ENCODE data around the gene DNAH1. TPM values are rescaled to one million over a fixed set of nuclear protein-coding genes. Genes with fewer than 3 reads are reported as not detected.
A peak's percentile ranks its signal among the peaks of the same experiment; 100 is the strongest.

Gene DNAH1
- total and polyA plus RNA-seq, 2 experiments from 2014 or later = 0.81 to 4.0 TPM

GRCh38 chr3:52434491-52435115, 118.5 kb downstream of the DNAH1 start:
- no peak overlapping the region for H3K9ac ChIP-seq
- no peaks in the 10 kb centered on the region for H3F3A ChIP-seq (ENCODE audit: insufficient read depth)
- no peak overlapping the region for H2AFZ ChIP-seq
- no peaks in the 10 kb centered on the region for H3K9me3 ChIP-seq (ENCODE audit: low read depth)
- H3K4me1 ChIP-seq (ENCODE audit: insufficient read depth) = peaks cover 8% of the 10 kb centered on the region; the same call in 1 of the 2 replicates
- no peaks in the 10 kb centered on the region for H3K79me2 ChIP-seq (ENCODE audit: insufficient read depth)
- H4K20me1 ChIP-seq (ENCODE audit: insufficient read depth) = no peaks in the 10 kb centered on the region
- 73 to 81% methylated on average over 9 of the region's 9 CpGs for WGBS, 2 experiments (ENCODE audit: low coverage in 1 of 2, low lambda C conversion rate in 2 of 2, missing lambda C conversion rate in 2 of 2)
- no peak overlapping the region for H3K27ac ChIP-seq
- no peak overlapping the region for H3K4me2 ChIP-seq (ENCODE audit: unreplicated experiment)
- H3K9me2 ChIP-seq (ENCODE audit: insufficient read depth) = no peaks in the 10 kb centered on the region
- TF ChIP-seq EZH2phosphoT487 (IDR thresholded peaks at IDR 0.05; ENCODE audit: insufficient read depth, low read depth) (no peak), EZH2 (IDR thresholded peaks at IDR 0.05; ENCODE audit: insufficient read depth, poor library complexity, severe bottlenecking) (no peak)
- H3K27me3 ChIP-seq (replicated peaks; ENCODE audit: insufficient read depth) = no peaks in the 10 kb centered on the region
- H3K4me3 ChIP-seq = no peak overlapping the region
- no peaks in the 10 kb centered on the region for H3K36me3 ChIP-seq (ENCODE audit: low read depth)
- no peak for DNase-seq
- in situ Hi-C loops (cut with MboI) = no loop called here

- Histone ChIP-seq H3K27me3 (replicated peaks; ENCODE audit: insufficient read depth) (no peaks in the 10 kb centered on the region), H4K20me1 (ENCODE audit: insufficient read depth) (no peaks in the 10 kb centered on the region), H3K9me2 (ENCODE audit: insufficient read depth) (no peaks in the 10 kb centered on the region), H3K36me3 (ENCODE audit: low read depth) (no peaks in the 10 kb centered on the region), H3K4me3 (no peak overlapping the region), H3K79me2 (ENCODE audit: insufficient read depth) (no peaks in the 10 kb centered on the region), H3K27ac (no peak overlapping the region), H3K4me1 (ENCODE audit: insufficient read depth) (peaks cover 8% of the 10 kb centered on the region; the same call in 1 of the 2 replicates), H3K9ac (no peak overlapping the region), H3K4me2 (ENCODE audit: unreplicated experiment) (no peak overlapping the region), H2AFZ (no peak overlapping the region), H3K9me3 (ENCODE audit: low read depth) (no peaks in the 10 kb centered on the region), H3F3A (ENCODE audit: insufficient read depth) (no peaks in the 10 kb centered on the region)
- in situ Hi-C loops (cut with MboI) = no loop called here
- 85% methylated on average over 31 to 32 of the region's 32 CpGs for WGBS, 2 experiments (ENCODE audit: low coverage in 1 of 2, low lambda C conversion rate in 2 of 2, missing lambda C conversion rate in 2 of 2)
- TF ChIP-seq EZH2 (IDR thresholded peaks at IDR 0.05; ENCODE audit: insufficient read depth, poor library complexity, severe bottlenecking) = no peak
- TF ChIP-seq EZH2phosphoT487 (IDR thresholded peaks at IDR 0.05; ENCODE audit: insufficient read depth, low read depth) = no peak
- no peak for DNase-seq
Observed at GRCh38 chr3:52435246-52436101, 119.4 kb downstream of the DNAH1 start.

- in situ Hi-C loops (cut with MboI) = no loop called here
- Histone ChIP-seq H3K79me2 (ENCODE audit: insufficient read depth) (no peaks in the 10 kb centered on the region), H3K4me3 (no peak overlapping the region), H3K9ac (no peak overlapping the region), H2AFZ (peak overlapping the region; percentile 51), H3F3A (ENCODE audit: insufficient read depth) (no peaks in the 10 kb centered on the region), H3K9me2 (ENCODE audit: insufficient read depth) (no peaks in the 10 kb centered on the region), H3K27me3 (replicated peaks; ENCODE audit: insufficient read depth) (no peaks in the 10 kb centered on the region), H4K20me1 (ENCODE audit: insufficient read depth) (no peaks in the 10 kb centered on the region), H3K36me3 (ENCODE audit: low read depth) (no peaks in the 10 kb centered on the region), H3K9me3 (ENCODE audit: low read depth) (no peaks in the 10 kb centered on the region), H3K27ac (no peak overlapping the region), H3K4me2 (ENCODE audit: unreplicated experiment) (no peak overlapping the region), H3K4me1 (ENCODE audit: insufficient read depth) (peaks cover 8% of the 10 kb centered on the region; the same call in 1 of the 2 replicates)
- TF ChIP-seq EZH2 (IDR thresholded peaks at IDR 0.05; ENCODE audit: insufficient read depth, poor library complexity, severe bottlenecking) (no peak), EZH2phosphoT487 (IDR thresholded peaks at IDR 0.05; ENCODE audit: insufficient read depth, low read depth) (no peak)
- 41 to 46% methylated on average over 13 of the region's 13 CpGs for WGBS, 2 experiments (ENCODE audit: low coverage in 1 of 2, low lambda C conversion rate in 2 of 2, missing lambda C conversion rate in 2 of 2)
- peak; percentile 70 for DNase-seq
Observed at GRCh38 chr3:52436500-52437149, 120.5 kb downstream of the DNAH1 start.

- in situ Hi-C loops (cut with MboI) = no loop called here
- 91 to 96% methylated on average over 12 to 15 of the region's 15 CpGs for WGBS, 2 experiments (ENCODE audit: low coverage in 1 of 2, low lambda C conversion rate in 2 of 2, missing lambda C conversion rate in 2 of 2)
Observed at GRCh38 chr3:52437326-52438103, 121.4 kb downstream of the DNAH1 start.

More at GRCh38 chr3:52437326-52438103, 121.4 kb downstream of the DNAH1 start:
- no peaks in the 10 kb centered on the region for H3F3A ChIP-seq (ENCODE audit: insufficient read depth)
- no peaks in the 10 kb centered on the region for H3K79me2 ChIP-seq (ENCODE audit: insufficient read depth)
- H3K4me1 ChIP-seq (ENCODE audit: insufficient read depth) = peaks cover 8% of the 10 kb centered on the region; the same call in 1 of the 2 replicates
- H3K9ac ChIP-seq = no peak overlapping the region
- no peak for TF ChIP-seq EZH2phosphoT487 (IDR thresholded peaks at IDR 0.05; ENCODE audit: insufficient read depth, low read depth)
- no peak for TF ChIP-seq EZH2 (IDR thresholded peaks at IDR 0.05; ENCODE audit: insufficient read depth, poor library complexity, severe bottlenecking)
- H2AFZ ChIP-seq = no peak overlapping the region
- no peak for DNase-seq
- H4K20me1 ChIP-seq (ENCODE audit: insufficient read depth) = no peaks in the 10 kb centered on the region
- no peak overlapping the region for H3K27ac ChIP-seq
- H3K9me3 ChIP-seq (ENCODE audit: low read depth) = no peaks in the 10 kb centered on the region
- no peaks in the 10 kb centered on the region for H3K27me3 ChIP-seq (replicated peaks; ENCODE audit: insufficient read depth)
- H3K4me3 ChIP-seq = no peak overlapping the region
- no peak overlapping the region for H3K4me2 ChIP-seq (ENCODE audit: unreplicated experiment)
- no peaks in the 10 kb centered on the region for H3K36me3 ChIP-seq (ENCODE audit: low read depth)
- H3K9me2 ChIP-seq (ENCODE audit: insufficient read depth) = no peaks in the 10 kb centered on the region
